Activated naive CD8-positive, alpha-beta T cell treated with anti-CD3 and anti-CD28 coated beads, Interleukin-2, amount 50 U/mL, for 16 hours (primary cell): ENCODE results near the gene FRMD1.

Experiments
- DNase-seq: peaks from one replicate; pipeline ENCODE4 v3.0.0-alpha.2; 2020; ENCODE audit warnings: low read depth, low spot score

FRMD1 gene

DNA sequence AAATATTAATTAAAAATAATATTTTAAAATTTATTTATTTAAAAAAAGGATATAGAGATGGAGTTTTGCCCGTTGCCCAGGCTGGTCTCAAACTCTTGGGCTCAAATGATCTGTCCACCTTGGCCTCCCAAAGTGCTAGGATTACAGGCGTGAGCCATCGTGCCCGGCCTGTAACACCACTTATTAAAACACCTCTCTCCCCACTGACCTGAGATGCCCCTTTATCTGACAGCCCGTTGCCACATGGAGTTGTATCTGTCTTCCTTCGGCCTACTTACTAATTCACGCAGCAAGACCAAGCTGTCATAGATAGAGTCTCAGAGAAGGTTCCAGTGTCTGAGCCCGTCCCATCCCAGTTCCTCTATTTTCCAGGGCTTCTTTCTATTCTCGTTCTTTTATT is 50.8 kb downstream of the FRMD1 start:
- no peak for DNase-seq

DNA sequence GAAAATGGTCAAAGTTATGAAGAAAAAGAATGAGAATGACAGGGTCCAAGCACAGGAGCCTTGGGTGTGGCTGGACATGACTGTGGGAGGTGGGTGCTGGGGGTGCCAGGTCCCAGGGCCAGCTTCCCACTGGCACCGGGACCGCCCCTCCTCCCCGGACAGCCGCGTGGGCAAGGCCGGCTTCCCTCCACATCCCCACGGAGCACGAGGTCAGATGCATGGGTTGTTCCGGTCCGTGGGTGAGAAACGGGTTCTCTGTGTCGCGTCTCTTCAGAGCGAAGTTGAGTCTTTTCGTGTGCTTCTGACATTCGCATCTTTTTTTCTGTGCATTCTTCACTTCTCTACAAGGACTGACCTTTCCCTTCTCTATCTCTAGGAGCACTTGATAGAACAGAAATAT is 51.5 kb downstream of the FRMD1 start:
- DNase-seq = no peak

GRCh38 chr6:168026925-168027324 is 52.1 kb downstream of the FRMD1 start:
- DNase-seq = no peak

- no peak for DNase-seq
Measured at GRCh38 chr6:168025831-168026710, 52.9 kb downstream of the FRMD1 start.

DNA sequence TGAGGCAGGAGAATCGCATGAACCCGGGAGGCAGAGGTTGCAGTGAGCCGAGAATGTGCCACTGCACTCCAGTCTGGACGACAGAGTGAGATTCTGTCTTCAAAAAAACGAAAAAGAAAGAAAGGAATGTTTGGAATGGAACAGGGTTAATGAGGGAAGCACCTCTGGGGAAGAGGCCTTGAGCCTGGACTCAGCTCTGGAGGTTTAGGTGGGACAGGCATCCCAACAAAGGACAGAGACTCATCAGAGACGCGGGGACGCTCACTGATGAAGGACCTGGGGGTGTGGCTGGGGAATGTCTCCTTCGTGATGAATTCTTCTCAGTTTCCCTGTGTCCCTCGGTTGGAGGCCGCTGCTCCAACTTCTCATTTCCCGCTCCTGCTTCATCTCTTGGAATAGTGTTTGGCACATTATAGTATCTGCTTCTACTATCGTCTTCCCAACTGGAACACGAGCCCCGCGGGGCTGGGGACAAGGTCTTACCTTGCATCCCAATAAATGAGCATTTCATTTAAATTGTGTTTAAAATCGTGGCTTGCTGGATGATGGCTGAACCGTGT is 54.0 kb downstream of the FRMD1 start:
- no peak for DNase-seq

GRCh38 chr6:168022488-168023321 is 56.3 kb downstream of the FRMD1 start:
- DNase-seq = no peak

DNA sequence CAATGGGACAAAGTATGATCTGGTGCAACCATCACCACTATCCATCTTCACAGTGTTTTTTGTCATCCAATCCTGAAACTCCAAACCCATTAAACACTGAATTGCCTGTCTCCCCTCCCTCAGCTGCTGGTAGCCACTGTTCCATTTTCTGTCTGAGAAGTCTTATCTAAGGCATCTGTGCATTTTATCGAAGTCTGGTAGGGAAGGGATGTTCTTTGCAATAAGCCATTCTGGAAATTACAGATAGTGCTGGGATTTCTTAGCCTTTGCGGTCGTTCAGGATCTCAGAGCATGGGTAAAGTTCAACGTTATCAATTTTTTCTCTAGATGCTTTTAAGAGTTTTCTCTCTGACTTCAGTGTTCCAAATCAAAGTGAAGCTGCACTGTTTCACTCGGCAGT is 57.4 kb downstream of the FRMD1 start:
- no peak for DNase-seq

DNA sequence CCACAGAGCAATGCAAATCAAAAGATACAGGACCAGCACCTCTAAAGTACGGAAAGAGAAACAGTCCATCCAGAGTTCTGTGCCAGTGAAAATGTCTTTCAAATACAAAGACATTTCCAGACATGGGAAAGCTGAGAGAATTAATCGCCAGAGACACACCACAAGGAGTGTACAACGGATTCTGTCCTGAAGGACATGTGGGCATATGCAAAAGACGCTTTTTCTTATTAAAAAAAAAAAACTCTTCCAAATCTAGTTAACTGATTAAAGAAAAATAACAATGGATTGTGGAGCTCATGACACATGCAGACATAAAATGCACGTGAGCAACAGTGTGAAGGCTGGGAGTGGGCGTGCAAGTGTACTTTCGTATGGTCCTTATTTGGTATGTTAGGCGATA is 58.8 kb downstream of the FRMD1 start:
- no peak for DNase-seq

- DNase-seq = no peak
Measured at GRCh38 chr6:168018664-168019063, 60.3 kb downstream of the FRMD1 start.

DNA sequence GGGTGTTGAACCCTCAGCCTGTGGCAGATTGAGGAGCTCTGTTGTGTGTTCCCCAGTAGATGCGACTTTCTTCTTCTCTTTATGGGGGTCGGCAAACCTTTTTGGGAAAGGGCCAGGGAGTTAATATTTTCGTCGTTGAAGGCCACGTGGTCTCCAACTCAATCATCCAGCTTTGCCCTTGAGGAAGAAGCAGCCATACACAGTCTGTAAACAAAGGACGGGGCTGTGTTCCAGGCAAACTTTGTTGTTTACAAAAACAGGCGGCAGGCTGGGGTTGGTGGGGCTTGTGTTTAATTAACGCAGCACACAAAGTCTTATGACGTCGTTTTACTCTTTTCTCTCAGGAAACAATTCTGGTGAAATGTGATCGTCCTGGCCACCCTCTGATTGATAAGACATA is 61.4 kb downstream of the FRMD1 start:
- DNase-seq = no peak

- no peak for DNase-seq
Measured at GRCh38 chr6:168016721-168017525, 62.1 kb downstream of the FRMD1 start.

- no peak for DNase-seq
Measured at GRCh38 chr6:168016176-168016620, 62.8 kb downstream of the FRMD1 start.

- DNase-seq = no peak
Measured at GRCh38 chr6:168015482-168016175, 63.4 kb downstream of the FRMD1 start.

DNA sequence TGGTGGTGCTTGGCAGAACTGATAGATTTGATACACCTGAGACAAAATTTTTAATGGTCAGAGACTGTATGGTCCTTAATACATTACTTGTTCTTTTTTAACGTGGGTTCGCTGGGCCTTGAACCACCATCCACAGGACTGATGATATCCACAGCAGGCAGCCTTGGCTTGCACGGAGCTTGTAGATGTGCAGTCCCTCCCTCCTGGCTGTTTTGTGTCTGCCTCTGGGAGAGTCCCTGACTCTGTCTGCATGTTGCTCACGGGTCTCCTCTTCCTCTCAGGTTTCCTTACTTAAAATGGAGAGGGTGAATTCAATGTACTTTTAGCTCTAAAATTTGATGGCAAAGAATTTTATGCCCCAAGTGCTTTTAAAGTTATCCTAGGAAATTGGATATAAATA is 64.0 kb downstream of the FRMD1 start:
- DNase-seq = no peak

GRCh38 chr6:168014428-168014827 is 64.6 kb downstream of the FRMD1 start:
- no peak for DNase-seq

- DNase-seq = no peak
Measured at GRCh38 chr6:168013250-168013915, 65.6 kb downstream of the FRMD1 start.

DNA sequence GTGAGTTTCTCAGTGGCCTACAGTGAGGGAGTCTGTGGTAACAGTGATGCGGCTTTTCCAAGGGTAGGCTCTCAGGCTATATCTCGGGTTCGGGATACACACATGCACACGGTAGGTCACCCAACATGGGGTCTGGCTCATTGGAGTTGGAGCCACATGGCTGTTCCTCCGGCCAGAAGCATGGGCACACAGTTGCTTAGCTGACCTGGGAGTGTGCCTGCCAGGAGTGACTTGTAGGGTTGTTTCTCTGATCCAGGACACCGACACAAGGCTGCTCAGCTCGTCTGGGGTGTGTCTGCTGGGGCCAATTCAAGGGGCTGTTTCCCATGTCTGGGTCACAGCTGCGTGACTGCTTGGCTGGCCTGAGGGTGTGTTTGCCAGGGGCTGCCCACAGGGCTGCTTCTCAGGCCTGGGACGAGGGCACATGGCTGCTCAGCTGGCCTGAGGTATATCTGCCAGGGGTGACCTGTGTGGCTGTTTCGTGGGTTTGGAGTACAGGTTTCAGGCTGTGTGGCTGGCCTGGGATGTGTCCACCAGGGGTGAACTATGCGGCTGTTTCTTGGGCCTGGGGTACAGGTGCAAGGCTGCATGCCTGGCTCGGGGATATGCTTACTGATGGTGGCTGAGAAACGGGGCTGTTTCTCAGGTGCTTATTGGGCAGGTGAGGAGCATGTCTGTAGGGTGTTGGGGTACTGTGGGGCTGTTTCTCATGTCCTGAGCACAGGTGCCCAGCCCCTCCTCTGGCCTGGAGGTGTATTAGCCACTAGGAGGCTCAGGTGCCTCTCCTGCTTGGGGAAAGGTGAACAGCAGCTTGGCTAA is 66.4 kb downstream of the FRMD1 start:
- DNase-seq = no peak

GRCh38 chr6:168011291-168011690 is 67.7 kb downstream of the FRMD1 start:
- no peak for DNase-seq

DNA sequence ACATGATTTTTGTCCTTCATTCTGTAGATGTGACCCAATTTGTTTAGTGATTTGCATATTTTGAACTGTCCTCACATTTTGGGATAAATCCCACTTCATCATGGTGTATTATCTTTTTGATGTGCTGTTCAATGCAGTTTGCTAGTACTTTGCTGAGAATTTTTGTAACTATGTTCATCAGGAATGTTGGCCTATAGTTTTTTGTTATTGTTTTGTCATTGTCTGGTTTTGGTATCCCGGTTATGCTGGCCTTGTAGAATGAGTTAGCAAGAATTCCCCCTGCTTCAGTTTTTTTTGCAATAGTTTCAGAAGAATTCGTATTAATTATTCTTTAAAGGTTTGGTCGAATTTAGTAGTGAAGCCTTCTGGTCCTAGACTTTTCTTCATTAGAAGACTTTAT is 69.7 kb downstream of the FRMD1 start:
- DNase-seq = no peak
